Activated CD4-positive, alpha-beta T cell treated with anti-CD3 and anti-CD28 coated beads, Interleukin-2, Interleukin-4, amounts not matched to agents 100 ng/mL and 50 ng/mL, durations not matched to agents 16 hours and 8 hours (primary cell): ENCODE results near the gene LRRC39.

Source experiments
- DNase-seq: peaks from one replicate; pipeline ENCODE4 v3.0.0-alpha.2; 2020; ENCODE audit warnings: low spot score

The LRRC39 gene

GRCh38 chr1:100147875-100148274 lies 30.2 kb downstream of the LRRC39 start:
- no peak for DNase-seq

- DNase-seq = no peak
These were observed 31.1 kb downstream of the LRRC39 start for GRCh38 chr1:100146958-100147357.

GRCh38 chr1:100145116-100145515 lies 32.9 kb downstream of the LRRC39 start:
- no peak for DNase-seq

GRCh38 chr1:100142343-100142742 lies 35.7 kb downstream of the LRRC39 start:
- DNase-seq = no peak

GRCh38 chr1:100141192-100141591 lies 36.9 kb downstream of the LRRC39 start:
- no peak for DNase-seq

- no peak for DNase-seq
These were observed 40.5 kb downstream of the LRRC39 start for GRCh38 chr1:100137602-100138001.

- DNase-seq = no peak
These were observed 43.2 kb downstream of the LRRC39 start for GRCh38 chr1:100134872-100135271.

- peak; percentile 97 for DNase-seq
These were observed 45.2 kb downstream of the LRRC39 start, which contains the start of the genes SASS6 and TRMT13 for GRCh38 chr1:100132566-100133477. SASS6 (minus strand) TSS chr1:100132930; CDS start chr1:100132814, 116 bp downstream. TRMT13 (plus strand) TSS chr1:100133163; CDS start chr1:100133169, 6 bp downstream.

- DNase-seq = no peak
These were observed 46.4 kb downstream of the LRRC39 start for GRCh38 chr1:100131623-100132022.

- no peak for DNase-seq
These were observed 47.4 kb downstream of the LRRC39 start for GRCh38 chr1:100130552-100131077.

- no peak for DNase-seq
These were observed 50.8 kb downstream of the LRRC39 start for GRCh38 chr1:100127226-100127625.

- DNase-seq = no peak
These were observed 55.9 kb downstream of the LRRC39 start for GRCh38 chr1:100122177-100122576.

GRCh38 chr1:100115524-100115923 lies 62.5 kb downstream of the LRRC39 start:
- DNase-seq = no peak

- no peak for DNase-seq
These were observed 68.4 kb downstream of the LRRC39 start for GRCh38 chr1:100109554-100110066.

GRCh38 chr1:100107696-100108095 lies 70.4 kb downstream of the LRRC39 start:
- DNase-seq = no peak

- no peak for DNase-seq
These were observed 76.5 kb downstream of the LRRC39 start for GRCh38 chr1:100101564-100101963.

GRCh38 chr1:100100202-100100601 lies 77.9 kb downstream of the LRRC39 start:
- no peak for DNase-seq
